Natural killer cell (primary cell): Measurements from ENCODE around the gene NCEH1. TPM values are rescaled to one million over a fixed set of nuclear protein-coding genes. Genes with fewer than 3 reads are reported as not detected.
"Not testable (repeated sequence)": the region's sequence is repeated elsewhere in the genome, so short reads cannot be mapped to it uniquely, and the experiment has no call there.

Experiments used
- ATAC-seq, 3 donors: fragments of 150-1000 bp in 2 of 3; fragments of 200-7000 bp in 1 of 3; cut with Tn5 transposase; 1 replicate in 1 of 3; 2 replicates in 2 of 3; pipeline ENCODE4 v1.10.0; 2021; ENCODE audit warnings: mild to moderate bottlenecking in 2 of 3, moderate library complexity in 2 of 3
- DNase-seq, 2 donors: peaks; one replicate each; pipeline versions ENCODE4 v3.0.0 to v3.0.0-alpha.2; 2013 to 2021; ENCODE audit warnings: mixed read lengths in 1 of 2
- H3K27ac ChIP-seq: one replicate; pipeline ENCODE4 v1.5.1; 2013; ENCODE audit warnings: mild to moderate bottlenecking, low read length
- H3K27me3 ChIP-seq: one replicate; pipeline ENCODE4 v1.6.1; 2013; ENCODE audit warnings: low read length; ENCODE audit not compliant: control insufficient read depth, insufficient read depth
- H3K36me3 ChIP-seq: one replicate; pipeline ENCODE4 v1.6.1; 2013; ENCODE audit warnings: low read length; ENCODE audit not compliant: control insufficient read depth, insufficient read depth
- H3K4me1 ChIP-seq: one replicate; pipeline ENCODE4 v1.6.1; 2013; ENCODE audit warnings: low read length; ENCODE audit not compliant: control insufficient read depth, insufficient read depth
- H3K4me3 ChIP-seq: one replicate; pipeline ENCODE4 v1.5.1; 2013; ENCODE audit warnings: low read length
- H3K9me3 ChIP-seq: one replicate; pipeline ENCODE4 v1.6.1; 2013; ENCODE audit warnings: low read length; ENCODE audit not compliant: control insufficient read depth, insufficient read depth
- H3K27ac Mint-ChIP-seq, 2 donors: one replicate each; pipeline ENCODE4 v1.8.0; 2022; ENCODE audit warnings: mild to moderate bottlenecking in 2 of 2, mixed read lengths in 2 of 2, moderate library complexity in 1 of 2
- H3K27me3 Mint-ChIP-seq, 2 donors: one replicate each; pipeline ENCODE4 v1.8.0; 2022; ENCODE audit warnings: low read depth in 2 of 2, mixed read lengths in 2 of 2
- H3K36me3 Mint-ChIP-seq: one replicate; pipeline ENCODE4 v1.8.0; 2022; ENCODE audit warnings: mixed read lengths
- H3K4me1 Mint-ChIP-seq, 2 donors: one replicate each; pipeline ENCODE4 v1.8.0; 2022; ENCODE audit warnings: mixed read lengths in 2 of 2
- H3K4me3 Mint-ChIP-seq: one replicate; pipeline ENCODE4 v1.8.0; 2022; ENCODE audit warnings: mild to moderate bottlenecking, moderate library complexity, mixed read lengths
- H3K9me3 Mint-ChIP-seq, 2 donors: one replicate each; pipeline ENCODE4 v1.8.0; 2022; ENCODE audit warnings: mixed read lengths in 2 of 2
- WGBS: methylation state at CpG from one replicate; pipeline ENCODE4 v1.1.7; 2013; ENCODE audit warnings: missing lambda C conversion rate; ENCODE audit not compliant: insufficient coverage; 5-methylcytosine and 5-hydroxymethylcytosine counted together
- intact Hi-C: fragments of 100-400 bp; cut with micrococcal nuclease; formaldehyde crosslinking; loops from one replicate; pipeline ENCODE4 v1.14.2; 2022
- total RNA-seq, 4 donors: library from RNA; stranded (reverse); fragments of 120-200 nt in 1 of 4; gene quantifications; one replicate each; pipeline versions ENCODE4 v1.2.3 to v1.2.4, GENCODE V29; 2013 to 2022
- TF ChIP-seq, protein P1 (sequence below): fragments of 200-600 bp; IDR thresholded peaks from one replicate; pipeline ENCODE4 v1.8.0; 2022; ENCODE audit warnings: antibody characterized with exemption

Gene NCEH1, protein sequence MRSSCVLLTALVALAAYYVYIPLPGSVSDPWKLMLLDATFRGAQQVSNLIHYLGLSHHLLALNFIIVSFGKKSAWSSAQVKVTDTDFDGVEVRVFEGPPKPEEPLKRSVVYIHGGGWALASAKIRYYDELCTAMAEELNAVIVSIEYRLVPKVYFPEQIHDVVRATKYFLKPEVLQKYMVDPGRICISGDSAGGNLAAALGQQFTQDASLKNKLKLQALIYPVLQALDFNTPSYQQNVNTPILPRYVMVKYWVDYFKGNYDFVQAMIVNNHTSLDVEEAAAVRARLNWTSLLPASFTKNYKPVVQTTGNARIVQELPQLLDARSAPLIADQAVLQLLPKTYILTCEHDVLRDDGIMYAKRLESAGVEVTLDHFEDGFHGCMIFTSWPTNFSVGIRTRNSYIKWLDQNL
- 1 to 10 TPM; 3.5 to 6.8 (median 5.3) TPM for total RNA-seq
- 5.1 TPM for total RNA-seq (2013)

DNA sequence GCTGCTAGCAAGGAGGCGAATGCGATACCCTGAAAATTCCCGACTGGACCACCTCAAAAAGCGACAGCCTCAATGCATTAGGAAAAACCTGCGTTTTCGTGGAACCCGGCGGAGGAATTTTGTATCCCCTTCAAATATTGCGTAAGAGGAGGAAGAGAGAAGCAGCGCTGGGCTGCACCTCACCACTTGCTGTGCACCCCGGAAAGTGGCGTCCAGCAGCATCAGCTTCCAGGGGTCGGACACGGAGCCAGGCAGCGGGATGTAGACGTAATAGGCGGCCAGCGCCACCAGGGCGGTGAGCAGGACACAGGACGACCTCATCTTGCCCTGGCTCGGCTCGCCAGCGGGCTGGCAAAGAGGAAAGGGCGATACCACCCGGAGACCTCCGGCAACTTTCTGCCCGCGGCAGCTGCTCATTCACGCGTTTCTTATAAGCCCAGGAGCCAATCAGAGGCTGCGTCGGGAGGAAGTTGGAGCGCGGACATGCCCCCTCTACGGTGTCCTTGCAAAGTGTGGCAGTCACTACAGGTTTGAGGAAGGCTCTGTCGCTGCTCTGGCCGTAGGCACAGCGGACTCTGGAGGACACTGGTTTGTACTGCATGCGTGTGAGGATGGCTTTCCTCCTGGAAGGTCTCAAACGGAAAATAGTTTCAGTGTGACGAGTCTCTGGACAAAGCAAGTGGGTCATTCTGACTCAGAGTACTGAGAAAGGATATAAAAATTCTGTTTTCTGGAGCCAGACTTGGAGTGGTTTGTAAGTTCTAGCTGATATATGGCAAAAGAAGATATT is at the start of gene NCEH1:
Gene NCEH1, minus strand, starts transcription at position 404 of the 790 bp plus-strand sequence. Its CDS starts 83 bp downstream, at position 321.
- no peaks in the 10 kb centered on the region for H3K27me3 ChIP-seq
- peak; percentile 59 to 84 for DNase-seq

GRCh38 chr3:172760416-172760815 is 49.5 kb upstream of the NCEH1 start:
- H3K4me3 ChIP-seq, H3K27me3 ChIP-seq, H3K4me3 Mint-ChIP-seq, ATAC-seq, H3K27ac ChIP-seq, H3K4me1 Mint-ChIP-seq, H3K4me1 ChIP-seq, H3K27me3 Mint-ChIP-seq, intact Hi-C loops, DNase-seq, H3K27ac Mint-ChIP-seq, H3K9me3 Mint-ChIP-seq, H3K9me3 ChIP-seq: not testable (repeated sequence)
- peaks cover 18% of the 10 kb centered on the region for H3K36me3 ChIP-seq
- over 99% methylated on average over 6 of the region's 6 CpGs for WGBS
- H3K36me3 Mint-ChIP-seq, result peaks cover 14% of the 10 kb centered on the region

More for the DNA sequence above, at the start of gene NCEH1:
- Histone ChIP-seq H3K27ac (peak within 1 kb of the TSS; percentile 60), H3K4me1 (peaks cover 10% of the 10 kb centered on the region), H3K4me3 (peak within 1 kb of the TSS; percentile 87), H3K9me3 (no peaks in the 10 kb centered on the region), H3K36me3 (no peaks in the 10 kb centered on the region)
- Mint-ChIP-seq H3K27me3 (no peaks in the 10 kb centered on the region), H3K4me3 (peak within 1 kb of the TSS; percentile 96), H3K27ac (peak within 1 kb of the TSS; percentile 66 to 89), H3K9me3 (no peaks in the 10 kb centered on the region), H3K4me1 (peaks cover 28 to 30% of the 10 kb centered on the region in 2 donors), H3K36me3 (no peaks in the 10 kb centered on the region)
- peak; percentile 97 to 98 (median 97) for ATAC-seq
- TF ChIP-seq, protein P1, sequence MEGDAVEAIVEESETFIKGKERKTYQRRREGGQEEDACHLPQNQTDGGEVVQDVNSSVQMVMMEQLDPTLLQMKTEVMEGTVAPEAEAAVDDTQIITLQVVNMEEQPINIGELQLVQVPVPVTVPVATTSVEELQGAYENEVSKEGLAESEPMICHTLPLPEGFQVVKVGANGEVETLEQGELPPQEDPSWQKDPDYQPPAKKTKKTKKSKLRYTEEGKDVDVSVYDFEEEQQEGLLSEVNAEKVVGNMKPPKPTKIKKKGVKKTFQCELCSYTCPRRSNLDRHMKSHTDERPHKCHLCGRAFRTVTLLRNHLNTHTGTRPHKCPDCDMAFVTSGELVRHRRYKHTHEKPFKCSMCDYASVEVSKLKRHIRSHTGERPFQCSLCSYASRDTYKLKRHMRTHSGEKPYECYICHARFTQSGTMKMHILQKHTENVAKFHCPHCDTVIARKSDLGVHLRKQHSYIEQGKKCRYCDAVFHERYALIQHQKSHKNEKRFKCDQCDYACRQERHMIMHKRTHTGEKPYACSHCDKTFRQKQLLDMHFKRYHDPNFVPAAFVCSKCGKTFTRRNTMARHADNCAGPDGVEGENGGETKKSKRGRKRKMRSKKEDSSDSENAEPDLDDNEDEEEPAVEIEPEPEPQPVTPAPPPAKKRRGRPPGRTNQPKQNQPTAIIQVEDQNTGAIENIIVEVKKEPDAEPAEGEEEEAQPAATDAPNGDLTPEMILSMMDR, result peak; percentile 61
- WGBS, result under 1% methylated on average over 41 of the region's 41 CpGs
- intact Hi-C loops, result loop anchor here (2.0 kb wide), 1 partner anchor 40 kb away; the partner anchor contains the start of gene ECT2

DNA sequence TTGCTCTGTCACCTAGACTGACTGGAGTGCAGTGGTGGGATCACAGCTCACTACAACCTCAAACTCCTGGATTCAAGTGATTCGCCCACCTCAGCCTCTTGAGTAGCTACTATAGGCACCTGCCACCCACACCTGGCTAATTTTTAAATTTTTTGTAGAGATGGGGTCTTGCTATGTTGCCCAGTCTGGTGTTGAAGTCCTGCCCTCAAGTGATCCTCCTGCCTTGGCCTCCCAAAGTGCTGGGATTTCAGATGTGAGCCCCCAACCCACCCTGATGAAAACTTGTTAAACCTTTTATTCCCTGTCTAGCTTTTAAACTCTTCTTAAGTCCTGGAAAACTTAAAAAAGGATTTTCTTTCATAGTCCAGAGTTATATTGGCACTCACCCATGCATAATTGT is 42.3 kb upstream of the NCEH1 start:
- Mint-ChIP-seq H3K4me1 (peaks cover 19 to 21% of the 10 kb centered on the region in 2 donors), H3K36me3 (no peaks in the 10 kb centered on the region), H3K9me3 (no peaks in the 10 kb centered on the region), H3K27ac (no peak overlapping the region), H3K27me3 (no peaks in the 10 kb centered on the region), H3K4me3 (no peak overlapping the region)
- intact Hi-C loops, result no loop called here
- H3K4me1 ChIP-seq, result peaks cover 11% of the 10 kb centered on the region
- H3K27ac ChIP-seq, result no peak overlapping the region
- DNase-seq (no peak), ATAC-seq (no peak)
- WGBS, result no CpG with 5 or more reads among the region's 1 CpG
- H3K9me3 ChIP-seq, result no peaks in the 10 kb centered on the region
- H3K27me3 ChIP-seq, result no peaks in the 10 kb centered on the region
- H3K4me3 ChIP-seq, result no peak overlapping the region
- no peaks in the 10 kb centered on the region for H3K36me3 ChIP-seq
- TF ChIP-seq, protein P1, result no peak

- Histone ChIP-seq H3K36me3 (no peaks in the 10 kb centered on the region), H3K4me1 (peaks cover 11% of the 10 kb centered on the region), H3K9me3 (no peaks in the 10 kb centered on the region), H3K27ac (no peak overlapping the region), H3K4me3 (no peak overlapping the region), H3K27me3 (no peaks in the 10 kb centered on the region)
- DNase-seq (no peak), ATAC-seq (no peak)
- TF ChIP-seq, protein P1, result no peak
- intact Hi-C loops, result no loop called here
- H3K9me3 Mint-ChIP-seq, result no peaks in the 10 kb centered on the region
- H3K27me3 Mint-ChIP-seq, result no peaks in the 10 kb centered on the region
- H3K36me3 Mint-ChIP-seq, result no peaks in the 10 kb centered on the region
- peaks cover 19 to 21% of the 10 kb centered on the region in 2 donors for H3K4me1 Mint-ChIP-seq
- no peak overlapping the region for H3K27ac Mint-ChIP-seq
- WGBS, result no CpG with 5 or more reads among the region's 1 CpG
- peak overlapping the region; percentile 99 for H3K4me3 Mint-ChIP-seq
Measured at GRCh38 chr3:172752651-172753050, 41.8 kb upstream of the NCEH1 start.
